ENCODE results near the gene ABHD14A.

ABHD14A gene

GRCh38 chr3:51997935-51998596 lies 23.2 kb downstream of the ABHD14A start:
- peaks cover 31% of the 10 kb centered on the region for H3K4me1 ChIP-seq (ENCODE audit: insufficient read depth, low read length)
- H3K9ac ChIP-seq (ENCODE audit: low read depth, low read length) = peak overlapping the region; percentile 17; the same call in 1 of the 2 replicates
- no peaks in the 10 kb centered on the region for H3K9me3 ChIP-seq (ENCODE audit: control insufficient read depth, insufficient read depth, low read length)

DNA sequence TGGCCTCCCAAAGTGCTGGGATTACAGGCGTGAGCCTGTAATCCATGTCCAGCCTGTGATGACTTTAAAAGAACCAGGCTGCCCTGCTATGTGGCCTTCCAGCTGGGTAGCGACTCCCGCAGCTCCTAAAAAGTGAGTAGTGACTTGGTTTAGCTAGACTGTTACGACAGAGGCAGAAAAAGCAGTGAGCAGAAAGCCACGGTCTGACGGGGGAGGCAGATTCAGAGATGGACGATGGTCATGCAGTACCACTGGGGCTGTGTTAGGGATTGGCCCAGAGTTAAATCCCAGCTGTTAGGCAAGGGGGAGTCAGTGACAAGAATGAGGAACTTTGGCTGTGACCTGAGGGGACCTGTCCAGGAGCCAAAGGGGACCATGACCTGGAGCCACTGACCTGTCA lies 23.9 kb downstream of the ABHD14A start:
- Histone ChIP-seq H3K9me3 (ENCODE audit: control insufficient read depth, insufficient read depth, low read length) (no peaks in the 10 kb centered on the region), H3K36me3 (ENCODE audit: insufficient read depth, low read length) (peaks cover 14% of the 10 kb centered on the region), H3K9ac (ENCODE audit: low read depth, low read length) (no peak overlapping the region), H3K4me1 (ENCODE audit: insufficient read depth, low read length) (peaks cover 33% of the 10 kb centered on the region)

More at GRCh38 chr3:51997935-51998596, 23.2 kb downstream of the ABHD14A start:
- H3K36me3 ChIP-seq (ENCODE audit: insufficient read depth, low read length) = peaks cover 16% of the 10 kb centered on the region

GRCh38 chr3:51999846-52000245 lies 25.0 kb downstream of the ABHD14A start:
- peaks cover 24% of the 10 kb centered on the region for H3K4me1 ChIP-seq (ENCODE audit: insufficient read depth, low read length)
- H3K36me3 ChIP-seq (ENCODE audit: insufficient read depth, low read length) = peaks cover 4% of the 10 kb centered on the region
- H3K9me3 ChIP-seq (ENCODE audit: control insufficient read depth, insufficient read depth, low read length) = no peaks in the 10 kb centered on the region
- H3K9ac ChIP-seq (ENCODE audit: low read depth, low read length) = no peak overlapping the region

DNA sequence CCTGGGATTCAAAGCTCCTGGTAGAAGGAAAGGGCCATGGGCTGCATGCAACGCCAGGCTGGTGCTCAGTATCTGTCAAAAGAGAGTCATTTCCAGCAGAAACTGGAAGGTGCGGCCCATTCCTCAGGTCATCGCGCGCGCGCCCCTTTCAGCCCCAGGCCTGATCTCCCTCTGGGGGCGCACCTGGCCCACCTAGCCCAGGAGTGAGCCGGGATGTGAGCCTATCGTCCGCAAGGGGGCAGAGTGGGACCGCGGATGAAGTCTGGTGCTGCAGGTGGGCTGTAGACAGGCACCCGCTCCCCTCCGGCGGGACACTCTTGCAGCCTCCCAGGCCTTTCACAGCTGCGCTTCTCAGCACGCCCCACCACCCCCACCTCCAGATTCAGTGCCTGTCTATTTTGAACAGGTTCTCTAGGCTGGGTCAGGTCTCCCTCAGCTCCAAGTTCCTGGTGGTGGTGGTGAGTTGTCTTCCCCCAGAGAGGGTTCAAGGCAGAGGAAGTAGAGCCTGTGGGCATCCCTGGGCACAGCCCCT lies 26.6 kb downstream of the ABHD14A start:
- no peaks in the 10 kb centered on the region for H3K9me3 ChIP-seq (ENCODE audit: control insufficient read depth, insufficient read depth, low read length)
- H3K36me3 ChIP-seq (ENCODE audit: insufficient read depth, low read length) = no peaks in the 10 kb centered on the region
- H3K9ac ChIP-seq (ENCODE audit: low read depth, low read length) = no peak overlapping the region
- H3K4me1 ChIP-seq (ENCODE audit: insufficient read depth, low read length) = peaks cover 29% of the 10 kb centered on the region

- Histone ChIP-seq H3K4me1 (ENCODE audit: insufficient read depth, low read length) (peaks cover 29% of the 10 kb centered on the region), H3K9me3 (ENCODE audit: control insufficient read depth, insufficient read depth, low read length) (no peaks in the 10 kb centered on the region), H3K36me3 (ENCODE audit: insufficient read depth, low read length) (no peaks in the 10 kb centered on the region), H3K9ac (ENCODE audit: low read depth, low read length) (no peak overlapping the region)
Observed at GRCh38 chr3:52002748-52003147, 27.9 kb downstream of the ABHD14A start.

DNA sequence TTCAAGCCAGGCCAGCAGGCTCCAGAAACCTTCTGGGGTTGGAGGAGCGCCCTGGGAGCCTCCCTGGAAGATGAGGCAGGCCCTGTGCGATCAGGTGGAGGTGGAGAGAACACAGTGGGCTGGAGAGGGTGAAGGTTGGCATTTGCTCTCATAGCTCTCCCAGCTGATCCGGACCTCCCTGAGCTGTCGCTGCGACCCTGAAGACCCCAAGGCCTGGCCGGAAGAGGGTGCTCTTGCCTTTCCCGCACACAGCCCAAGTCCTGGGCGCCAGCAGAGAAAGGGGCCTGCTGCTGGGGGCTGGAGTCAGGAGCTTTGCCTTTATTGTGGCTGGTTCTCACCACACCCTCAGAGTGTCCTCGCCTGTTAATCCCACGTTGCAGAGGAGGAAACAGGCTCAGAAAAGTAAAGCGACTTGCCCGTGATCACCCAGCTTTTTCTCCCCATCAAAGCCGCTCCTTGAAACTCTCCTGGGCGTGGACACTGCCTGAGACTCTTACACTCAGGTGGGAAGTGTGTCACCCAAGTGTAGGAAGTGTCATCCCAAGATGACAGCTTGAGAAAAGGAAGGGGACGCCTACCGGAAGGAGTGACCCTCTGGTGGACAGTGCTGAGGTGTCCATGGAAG lies 29.4 kb downstream of the ABHD14A start:
- Histone ChIP-seq H3K4me1 (ENCODE audit: insufficient read depth, low read length) (peaks cover 23% of the 10 kb centered on the region), H3K9ac (ENCODE audit: low read depth, low read length) (no peak overlapping the region)

GRCh38 chr3:52004906-52005395 lies 30.1 kb downstream of the ABHD14A start:
- Histone ChIP-seq H3K9me3 (ENCODE audit: control insufficient read depth, insufficient read depth, low read length) (no peaks in the 10 kb centered on the region), H3K9ac (ENCODE audit: low read depth, low read length) (no peak overlapping the region), H3K36me3 (ENCODE audit: insufficient read depth, low read length) (no peaks in the 10 kb centered on the region), H3K4me1 (ENCODE audit: insufficient read depth, low read length) (peaks cover 23% of the 10 kb centered on the region)

More for the DNA sequence above, 29.4 kb downstream of the ABHD14A start:
- Histone ChIP-seq H3K9me3 (ENCODE audit: control insufficient read depth, insufficient read depth, low read length) (no peaks in the 10 kb centered on the region), H3K36me3 (ENCODE audit: insufficient read depth, low read length) (no peaks in the 10 kb centered on the region)

DNA sequence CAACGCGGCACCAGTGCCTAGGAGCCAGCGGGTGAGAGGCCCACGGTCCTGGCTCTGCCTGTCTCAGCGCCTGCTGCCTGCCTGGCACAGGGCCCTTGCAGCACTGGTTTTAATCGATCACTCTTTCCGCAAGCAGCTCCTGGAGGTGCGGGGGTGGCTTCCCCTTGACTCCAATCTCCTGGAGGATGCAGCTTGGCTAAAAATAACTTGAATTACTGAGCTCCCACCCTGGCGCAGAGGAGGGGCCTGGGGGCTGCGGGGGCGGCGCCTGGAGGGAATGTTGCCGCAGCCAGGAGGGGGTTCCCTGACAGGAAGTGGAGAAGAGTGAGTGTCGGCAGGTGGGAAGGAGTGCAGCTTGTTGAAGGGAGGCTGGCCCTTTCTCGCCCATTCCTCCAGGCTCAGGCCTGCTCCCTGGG lies 30.7 kb downstream of the ABHD14A start:
- Histone ChIP-seq H3K36me3 (ENCODE audit: insufficient read depth, low read length) (no peaks in the 10 kb centered on the region), H3K9me3 (ENCODE audit: control insufficient read depth, insufficient read depth, low read length) (no peaks in the 10 kb centered on the region), H3K4me1 (ENCODE audit: insufficient read depth, low read length) (peaks cover 23% of the 10 kb centered on the region), H3K9ac (ENCODE audit: low read depth, low read length) (no peak overlapping the region)

GRCh38 chr3:52006017-52006819 lies 31.4 kb downstream of the ABHD14A start:
- Histone ChIP-seq H3K36me3 (ENCODE audit: insufficient read depth, low read length) (no peaks in the 10 kb centered on the region), H3K9ac (ENCODE audit: low read depth, low read length) (no peak overlapping the region), H3K9me3 (ENCODE audit: control insufficient read depth, insufficient read depth, low read length) (no peaks in the 10 kb centered on the region), H3K4me1 (ENCODE audit: insufficient read depth, low read length) (peaks cover 23% of the 10 kb centered on the region)

GRCh38 chr3:52006820-52007133 lies 31.9 kb downstream of the ABHD14A start:
- Histone ChIP-seq H3K36me3 (ENCODE audit: insufficient read depth, low read length) (no peaks in the 10 kb centered on the region), H3K4me1 (ENCODE audit: insufficient read depth, low read length) (peaks cover 21% of the 10 kb centered on the region), H3K9ac (ENCODE audit: low read depth, low read length) (no peak overlapping the region), H3K9me3 (ENCODE audit: control insufficient read depth, insufficient read depth, low read length) (no peaks in the 10 kb centered on the region)

- Histone ChIP-seq H3K4me1 (ENCODE audit: insufficient read depth, low read length) (peaks cover 18% of the 10 kb centered on the region), H3K9ac (ENCODE audit: low read depth, low read length) (no peak overlapping the region), H3K36me3 (ENCODE audit: insufficient read depth, low read length) (no peaks in the 10 kb centered on the region), H3K9me3 (ENCODE audit: control insufficient read depth, insufficient read depth, low read length) (no peaks in the 10 kb centered on the region)
Observed at GRCh38 chr3:52007291-52007690, 32.4 kb downstream of the ABHD14A start.

DNA sequence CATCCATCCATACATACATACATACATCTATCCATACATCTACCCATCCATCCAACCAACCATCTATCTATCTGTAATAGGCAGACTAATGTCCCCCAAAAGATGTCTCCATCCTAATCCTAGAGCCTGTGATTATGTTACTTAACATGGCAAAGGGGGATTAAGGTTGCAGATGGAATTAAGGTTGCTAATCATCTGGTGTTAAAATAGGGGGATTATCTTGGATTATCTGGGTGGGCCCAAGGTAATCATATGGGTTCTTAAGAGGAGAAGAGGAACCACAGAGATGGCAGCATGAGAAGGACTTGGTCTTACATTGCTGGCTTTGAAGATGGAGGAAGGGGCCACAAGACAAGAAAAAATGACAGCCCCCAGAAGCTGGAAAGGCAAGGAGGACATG lies 35.6 kb downstream of the ABHD14A start:
- H3K9ac ChIP-seq (ENCODE audit: low read depth, low read length) = no peak overlapping the region
- H3K9me3 ChIP-seq (ENCODE audit: control insufficient read depth, insufficient read depth, low read length) = no peaks in the 10 kb centered on the region
- H3K36me3 ChIP-seq (ENCODE audit: insufficient read depth, low read length) = no peaks in the 10 kb centered on the region
- peaks cover 8% of the 10 kb centered on the region for H3K4me1 ChIP-seq (ENCODE audit: insufficient read depth, low read length)

DNA sequence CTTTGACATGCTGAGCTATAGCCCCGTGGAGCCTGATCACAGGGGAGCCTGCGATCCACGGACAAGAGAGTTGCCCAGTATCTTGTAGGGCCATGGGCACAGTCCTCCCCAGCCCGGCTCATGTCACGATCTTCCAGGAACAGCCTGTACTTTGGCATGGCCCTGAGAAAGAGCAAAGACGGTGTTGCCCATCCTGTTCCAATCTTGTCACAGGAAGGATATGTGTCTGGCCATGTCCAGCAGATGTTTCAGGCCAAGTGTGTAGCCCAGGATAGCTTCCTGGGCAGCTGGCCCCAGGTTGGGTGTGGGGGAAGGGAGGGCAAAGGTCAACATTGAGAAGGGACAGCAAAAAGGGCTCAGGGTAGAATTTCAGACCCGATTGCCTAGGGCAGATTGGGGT lies 37.8 kb downstream of the ABHD14A start:
- H3K9ac ChIP-seq (ENCODE audit: low read depth, low read length) = no peak overlapping the region
- no peaks in the 10 kb centered on the region for H3K9me3 ChIP-seq (ENCODE audit: control insufficient read depth, insufficient read depth, low read length)
- no peaks in the 10 kb centered on the region for H3K36me3 ChIP-seq (ENCODE audit: insufficient read depth, low read length)
- H3K4me1 ChIP-seq (ENCODE audit: insufficient read depth, low read length) = no peaks in the 10 kb centered on the region

GRCh38 chr3:52013802-52014598 lies 39.1 kb downstream of the ABHD14A start:
- Histone ChIP-seq H3K9ac (ENCODE audit: low read depth, low read length) (no peak overlapping the region), H3K9me3 (ENCODE audit: control insufficient read depth, insufficient read depth, low read length) (no peaks in the 10 kb centered on the region), H3K36me3 (ENCODE audit: insufficient read depth, low read length) (no peaks in the 10 kb centered on the region), H3K4me1 (ENCODE audit: insufficient read depth, low read length) (no peaks in the 10 kb centered on the region)
